ENCODE results near the gene PPP1R10. TPM values are rescaled to one million over a fixed set of nuclear protein-coding genes. Genes with fewer than 3 reads are reported as not detected.
A peak's percentile ranks its signal among the peaks of the same experiment; 100 is the strongest.

PPP1R10 gene
- total RNA-seq, 1 donor from 2014 or later, result 116 TPM

GRCh38 chr6:30655743-30656094 is 38.7 kb upstream of the PPP1R10 start:
- Mint-ChIP-seq H3K27me3 (no peaks in the 10 kb centered on the region), H3K9me3 (no peaks in the 10 kb centered on the region), H3K36me3 (peaks cover 18% of the 10 kb centered on the region), H3K4me3 (no peak overlapping the region), H3K4me1 (ENCODE audit: unreplicated experiment) (no peaks in the 10 kb centered on the region), H3K27ac (no peak overlapping the region)
- DNase-seq (ENCODE audit: extremely low spot score, unreplicated experiment), result no peak
- TF ChIP-seq CTCF (conservative IDR thresholded peaks at IDR 0.05), result no peak

GRCh38 chr6:30654798-30655742 is 38.0 kb upstream of the PPP1R10 start:
- DNase-seq (ENCODE audit: extremely low spot score, unreplicated experiment), result no peak
- no peaks in the 10 kb centered on the region for H3K4me1 Mint-ChIP-seq (ENCODE audit: unreplicated experiment)
- no peak for TF ChIP-seq CTCF (conservative IDR thresholded peaks at IDR 0.05)
- H3K27ac Mint-ChIP-seq, result no peak overlapping the region
- H3K27me3 Mint-ChIP-seq, result no peaks in the 10 kb centered on the region
- no peak overlapping the region for H3K4me3 Mint-ChIP-seq
- no peaks in the 10 kb centered on the region for H3K9me3 Mint-ChIP-seq
- H3K36me3 Mint-ChIP-seq, result peaks cover 18% of the 10 kb centered on the region

- Mint-ChIP-seq H3K36me3 (peaks cover 18% of the 10 kb centered on the region), H3K27me3 (no peaks in the 10 kb centered on the region), H3K9me3 (no peaks in the 10 kb centered on the region), H3K4me1 (ENCODE audit: unreplicated experiment) (peaks cover 6% of the 10 kb centered on the region), H3K27ac (peak overlapping the region; percentile 26), H3K4me3 (peak overlapping the region; percentile 64)
- no peak for DNase-seq (ENCODE audit: extremely low spot score, unreplicated experiment)
- TF ChIP-seq CTCF (conservative IDR thresholded peaks at IDR 0.05), result no peak
These were observed 34.1 kb upstream of the PPP1R10 start for GRCh38 chr6:30651143-30651542.

- peak; percentile 82 for DNase-seq (ENCODE audit: extremely low spot score, unreplicated experiment)
- no peaks in the 10 kb centered on the region for H3K9me3 Mint-ChIP-seq
- H3K4me1 Mint-ChIP-seq (ENCODE audit: unreplicated experiment), result peaks cover 11% of the 10 kb centered on the region
- H3K27me3 Mint-ChIP-seq, result no peaks in the 10 kb centered on the region
- H3K27ac Mint-ChIP-seq, result peak overlapping the region; percentile 83
- peak overlapping the region; percentile 90 for H3K4me3 Mint-ChIP-seq
- H3K36me3 Mint-ChIP-seq, result peaks cover 32% of the 10 kb centered on the region
- TF ChIP-seq CTCF (conservative IDR thresholded peaks at IDR 0.05), result no peak
These were observed 30.4 kb upstream of the PPP1R10 start for GRCh38 chr6:30647242-30648116.

- Mint-ChIP-seq H3K27ac (peak within 1 kb of the TSS; percentile 83), H3K36me3 (peaks cover 28% of the 10 kb centered on the region), H3K4me3 (peak within 1 kb of the TSS; percentile 90)
These were observed 29.6 kb upstream of the PPP1R10 start, which contains the start of gene C6orf136 for GRCh38 chr6:30646450-30647241. Gene C6orf136 (plus strand): TSS chr6:30647133. CDS start chr6:30647232, 99 bp downstream.

More at GRCh38 chr6:30646450-30647241, 29.6 kb upstream of the PPP1R10 start, which contains the start of gene C6orf136:
- TF ChIP-seq CTCF (conservative IDR thresholded peaks at IDR 0.05), result no peak
- no peaks in the 10 kb centered on the region for H3K9me3 Mint-ChIP-seq
- DNase-seq (ENCODE audit: extremely low spot score, unreplicated experiment), result peak; percentile 93
- no peaks in the 10 kb centered on the region for H3K27me3 Mint-ChIP-seq
- H3K4me1 Mint-ChIP-seq (ENCODE audit: unreplicated experiment), result peaks cover 11% of the 10 kb centered on the region

Measured in type B pancreatic cell (in vitro differentiated cells).